ENCODE data around the gene ZDHHC21. TPM values are rescaled to one million over a fixed set of nuclear protein-coding genes. Genes with fewer than 3 reads are reported as not detected.

The ZDHHC21 gene
- total and polyA plus RNA-seq, 2 experiments from 2014 or later = 6.5 to 8.5 TPM

GRCh38 chr9:14652729-14653377 lies 40.4 kb downstream of the ZDHHC21 start:
- peak; percentile 30 to 44 for DNase-seq (ENCODE audit: low read depth in 1 of 2, low spot score in 1 of 2)
- H3K36me3 ChIP-seq = no peaks in the 10 kb centered on the region

GRCh38 chr9:14650596-14650995 lies 42.6 kb downstream of the ZDHHC21 start:
- no peaks in the 10 kb centered on the region for H3K9me3 ChIP-seq (ENCODE audit: low read depth)
- no peaks in the 10 kb centered on the region for H3K27me3 ChIP-seq
- H3K4me3 ChIP-seq = no peak overlapping the region
- no peak overlapping the region for H3K27ac ChIP-seq
- no peaks in the 10 kb centered on the region for H3K36me3 ChIP-seq
- no peak for TF ChIP-seq CTCF (IDR thresholded peaks at IDR 0.05; ENCODE audit: low read depth, low read length)
- no peak for DNase-seq (ENCODE audit: low read depth in 1 of 2, low spot score in 1 of 2)
- no peaks in the 10 kb centered on the region for H3K4me1 ChIP-seq (ENCODE audit: low read depth)

More at GRCh38 chr9:14652729-14653377, 40.4 kb downstream of the ZDHHC21 start:
- Histone ChIP-seq H3K4me1 (ENCODE audit: low read depth) (no peaks in the 10 kb centered on the region), H3K4me3 (no peak overlapping the region), H3K27me3 (no peaks in the 10 kb centered on the region), H3K27ac (no peak overlapping the region), H3K9me3 (ENCODE audit: low read depth) (no peaks in the 10 kb centered on the region)
- TF ChIP-seq CTCF (IDR thresholded peaks at IDR 0.05; ENCODE audit: low read depth, low read length) = peak; percentile 51

GRCh38 chr9:14645648-14646047 lies 47.6 kb downstream of the ZDHHC21 start:
- Histone ChIP-seq H3K4me3 (no peak overlapping the region), H3K27me3 (no peaks in the 10 kb centered on the region), H3K36me3 (no peaks in the 10 kb centered on the region), H3K4me1 (ENCODE audit: low read depth) (no peaks in the 10 kb centered on the region), H3K27ac (no peak overlapping the region), H3K9me3 (ENCODE audit: low read depth) (no peaks in the 10 kb centered on the region)
- TF ChIP-seq CTCF (IDR thresholded peaks at IDR 0.05; ENCODE audit: low read depth, low read length) = no peak
- DNase-seq (ENCODE audit: low read depth in 1 of 2, low spot score in 1 of 2) = no peak

GRCh38 chr9:14640967-14641366 lies 52.3 kb downstream of the ZDHHC21 start:
- Histone ChIP-seq H3K36me3 (no peaks in the 10 kb centered on the region), H3K4me1 (ENCODE audit: low read depth) (no peaks in the 10 kb centered on the region), H3K9me3 (ENCODE audit: low read depth) (no peaks in the 10 kb centered on the region), H3K27me3 (no peaks in the 10 kb centered on the region), H3K27ac (no peak overlapping the region), H3K4me3 (no peak overlapping the region)
- TF ChIP-seq CTCF (IDR thresholded peaks at IDR 0.05; ENCODE audit: low read depth, low read length) = no peak
- no peak for DNase-seq (ENCODE audit: low read depth in 1 of 2, low spot score in 1 of 2)

GRCh38 chr9:14640294-14640693 lies 52.9 kb downstream of the ZDHHC21 start:
- H3K36me3 ChIP-seq = no peaks in the 10 kb centered on the region
- no peak for TF ChIP-seq CTCF (IDR thresholded peaks at IDR 0.05; ENCODE audit: low read depth, low read length)
- no peak overlapping the region for H3K27ac ChIP-seq
- H3K27me3 ChIP-seq = no peaks in the 10 kb centered on the region
- DNase-seq (ENCODE audit: low read depth in 1 of 2, low spot score in 1 of 2) = no peak
- H3K9me3 ChIP-seq (ENCODE audit: low read depth) = no peaks in the 10 kb centered on the region
- no peak overlapping the region for H3K4me3 ChIP-seq
- no peaks in the 10 kb centered on the region for H3K4me1 ChIP-seq (ENCODE audit: low read depth)
